Esophagus squamous epithelium (tissue), 5 donors: ENCODE data around the gene KIAA1671. TPM values are rescaled to one million over a fixed set of nuclear protein-coding genes. Genes with fewer than 3 reads are reported as not detected.

Experiments
- DNase-seq: peaks from one replicate; lab custom pipeline; 2025; lab: John Stamatoyannopoulos, UW
- H3K27ac ChIP-seq, 4 donors: fragments of 200-600 bp; sonication (generic); one replicate each; pipeline ENCODE4 v1.5.1; 2016 to 2019; ENCODE audit warnings: mild to moderate bottlenecking in 1 of 4
- H3K27me3 ChIP-seq, 4 donors: fragments of 200-600 bp; sonication (generic); 1 replicate in 3 of 4; 2 replicates in 1 of 4; pipeline versions ENCODE4 v1.5.1 to v1.6.0; 2017 to 2021; ENCODE audit warnings: antibody characterized with exemption in 1 of 4
- H3K36me3 ChIP-seq, 3 donors: fragments of 200-600 bp; sonication (generic); one replicate each; pipeline ENCODE4 v1.5.1; 2016 to 2019
- H3K4me1 ChIP-seq, 3 donors: fragments of 200-600 bp; sonication (generic); one replicate each; pipeline ENCODE4 v1.5.1; 2017 to 2019
- H3K4me3 ChIP-seq, 4 donors: fragments of 200-600 bp; sonication (generic); 1 replicate in 3 of 4; 2 replicates in 1 of 4; pipeline ENCODE4 v1.5.1; 2016 to 2019; ENCODE audit warnings: mild to moderate bottlenecking in 2 of 4, moderate library complexity in 1 of 4
- H3K9me3 ChIP-seq, 3 donors: fragments of 200-600 bp; sonication (generic); one replicate each; pipeline ENCODE4 v1.5.1; 2016 to 2019
- CTCF ChIP-seq, 6 experiments: fragments of 450-650 bp in 4 of 6; fragments of 200-600 bp in 2 of 6; sonication (generic) in 2 of 6; IDR thresholded peaks; one replicate each; pipeline ENCODE4 v1.5.1; 2016 to 2019; ENCODE audit warnings: antibody characterized with exemption in 6 of 6, mild to moderate bottlenecking in 4 of 6, moderate library complexity in 4 of 6
- POLR2A ChIP-seq, 4 donors: fragments of 450-650 bp; IDR thresholded peaks; one replicate each; pipeline ENCODE4 v1.6.1; 2017; ENCODE audit warnings: antibody characterized with exemption in 4 of 4, mild to moderate bottlenecking in 4 of 4, moderate library complexity in 3 of 4
- WGBS, 2 donors: methylation state at CpG; one replicate each; pipeline ENCODE4 v1.1.5; 2018; 5-methylcytosine and 5-hydroxymethylcytosine counted together
- intact Hi-C: fragments of 100-400 bp; cut with DNase I; formaldehyde crosslinking; loops from one replicate; pipeline ENCODE4 v1.15.0; 2022
- total RNA-seq, 4 donors: library from RNA; depleted of rRNA; stranded (reverse); fragments of >200 nt; gene quantifications; one replicate each; pipeline ENCODE4 v1.1.0, GENCODE V29; 2016
- donor health status: DM: yes; HTN: yes; CAD: no.

The KIAA1671 gene
- total RNA-seq, 4 donors from 2014 or later, result 43.1 to 73.2 (median 47.5) TPM

DNA sequence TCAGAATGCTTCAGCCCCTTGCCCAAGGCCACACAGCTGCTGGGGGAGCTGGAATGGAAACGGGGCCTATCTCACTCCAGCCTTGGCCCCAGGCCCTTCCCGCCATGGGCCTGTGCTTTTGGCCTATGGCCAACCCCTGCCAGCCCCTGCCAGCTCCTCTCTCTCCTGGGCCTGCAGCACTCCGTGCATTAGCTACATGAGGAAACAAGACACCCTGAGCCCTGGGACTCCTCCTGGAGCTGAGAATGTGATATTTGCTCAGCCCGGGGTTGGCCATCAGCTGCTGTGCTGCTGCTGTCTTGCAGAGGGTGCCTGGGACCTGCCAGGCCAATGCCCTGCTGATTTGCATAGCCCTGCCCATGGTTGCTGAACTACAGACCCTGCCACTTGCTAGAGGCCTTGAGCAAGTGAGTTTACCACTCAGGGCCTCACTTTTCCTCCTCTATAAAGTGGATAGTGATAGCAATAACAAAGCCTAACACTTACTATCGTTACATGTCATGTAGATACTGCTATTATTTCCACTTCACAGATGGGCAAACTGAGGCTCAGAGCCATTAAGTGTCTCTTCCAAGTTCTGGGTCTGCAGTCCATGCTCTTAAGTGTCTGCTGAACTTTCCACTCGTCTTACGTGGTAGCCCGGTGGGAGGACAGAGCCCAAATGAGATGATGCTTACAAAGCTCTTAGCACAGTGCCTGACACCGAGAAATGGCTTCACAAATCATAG lies 99.6 kb downstream of the KIAA1671 start:
- Histone ChIP-seq H3K27ac (no peak overlapping the region), H3K4me1 (peaks cover 0 to 14% (median 0%) of the 10 kb centered on the region in 3 donors), H3K9me3 (peaks cover 0 to 10% (median 6%) of the 10 kb centered on the region in 3 donors), H3K36me3 (peaks cover 0 to 60% (median 0%) of the 10 kb centered on the region in 3 donors), H3K27me3 (no peaks in the 10 kb centered on the region), H3K4me3 (no peak overlapping the region)
- 54 to 66% methylated on average over 7 of the region's 9 CpGs for WGBS, 2 donors
- DNase-seq, result no peak
- no peak for TF ChIP-seq CTCF (IDR thresholded peaks at IDR 0.05)
- TF ChIP-seq POLR2A (IDR thresholded peaks at IDR 0.05), result no peak
- intact Hi-C loops, result no loop called here

DNA sequence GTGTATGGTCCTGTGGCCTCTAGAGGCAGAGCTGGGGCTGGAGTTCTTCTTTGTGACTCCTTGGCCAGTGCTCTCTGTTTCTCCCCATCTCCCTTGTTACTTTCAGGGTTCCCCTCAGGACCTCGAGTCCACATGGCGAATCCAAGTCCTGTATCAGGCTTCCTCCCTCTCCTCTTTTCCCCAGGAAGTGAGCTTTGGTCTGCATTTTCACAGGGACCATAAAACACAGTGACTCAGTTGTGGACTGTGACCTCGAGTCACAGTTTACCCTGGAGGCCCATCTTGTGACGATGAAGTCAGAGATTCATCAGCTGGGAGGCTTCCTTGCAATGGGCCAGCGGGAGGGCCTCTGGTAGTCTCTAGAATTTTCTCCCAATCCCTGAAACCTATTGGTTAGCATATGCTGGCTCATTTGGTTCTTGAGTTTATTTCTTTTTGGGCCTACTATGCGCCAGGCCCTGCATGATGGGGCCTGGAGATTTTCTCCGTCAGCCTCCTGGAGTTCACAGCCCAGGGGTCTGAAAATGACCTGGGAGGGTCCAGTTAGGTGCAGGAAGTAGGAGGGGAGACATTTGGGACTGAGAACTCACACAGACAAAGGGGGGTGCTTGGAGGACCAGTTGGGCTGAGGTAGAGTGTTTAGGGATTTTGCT lies 100.8 kb downstream of the KIAA1671 start:
- peaks cover 0 to 10% (median 6%) of the 10 kb centered on the region in 3 donors for H3K9me3 ChIP-seq
- H3K27ac ChIP-seq, result no peak overlapping the region
- WGBS, 2 donors, result 81 to 91% methylated on average over 2 to 6 of the region's 7 CpGs
- H3K4me1 ChIP-seq, result peaks cover 0 to 14% (median 0%) of the 10 kb centered on the region in 3 donors
- H3K4me3 ChIP-seq, result no peak overlapping the region
- intact Hi-C loops, result no loop called here
- TF ChIP-seq CTCF (IDR thresholded peaks at IDR 0.05) (no peak), POLR2A (IDR thresholded peaks at IDR 0.05) (no peak)
- DNase-seq, result no peak
- no peaks in the 10 kb centered on the region for H3K27me3 ChIP-seq
- H3K36me3 ChIP-seq, result peaks cover 0 to 60% (median 0%) of the 10 kb centered on the region in 3 donors

GRCh38 chr22:25054943-25055511 lies 102.5 kb downstream of the KIAA1671 start:
- 68 to 79% methylated on average over 2 to 8 of the region's 9 CpGs for WGBS, 2 donors
- no peaks in the 10 kb centered on the region for H3K27me3 ChIP-seq
- no peak overlapping the region for H3K27ac ChIP-seq
- no peak overlapping the region for H3K4me3 ChIP-seq
- peaks cover 0 to 10% (median 6%) of the 10 kb centered on the region in 3 donors for H3K9me3 ChIP-seq
- TF ChIP-seq POLR2A (IDR thresholded peaks at IDR 0.05) (no peak), CTCF (IDR thresholded peaks at IDR 0.05) (no peak)
- intact Hi-C loops, result no loop called here
- H3K36me3 ChIP-seq, result peaks cover 0 to 57% (median 0%) of the 10 kb centered on the region in 3 donors
- no peak for DNase-seq
- H3K4me1 ChIP-seq, result peaks cover 0 to 14% (median 0%) of the 10 kb centered on the region in 3 donors

GRCh38 chr22:25057013-25057881 lies 104.7 kb downstream of the KIAA1671 start:
- no peak overlapping the region for H3K27ac ChIP-seq
- no peaks in the 10 kb centered on the region for H3K27me3 ChIP-seq
- intact Hi-C loops, result no loop called here
- DNase-seq, result no peak
- peaks cover 0 to 34% (median 0%) of the 10 kb centered on the region in 3 donors for H3K36me3 ChIP-seq
- no peak overlapping the region for H3K4me3 ChIP-seq
- WGBS, 2 donors, result 29 to 44% methylated on average over 14 to 18 of the region's 23 CpGs
- TF ChIP-seq POLR2A (IDR thresholded peaks at IDR 0.05) (no peak), CTCF (IDR thresholded peaks at IDR 0.05) (peak; percentile 47 to 88 (median 85))
- H3K9me3 ChIP-seq, result no peaks in the 10 kb centered on the region
- H3K4me1 ChIP-seq, result peaks cover 0 to 22% (median 4%) of the 10 kb centered on the region in 3 donors
